Measurements from ENCODE around the gene FOXS1.
A peak's percentile ranks its signal among the peaks of the same experiment; 100 is the strongest.

FOXS1 gene

DNA sequence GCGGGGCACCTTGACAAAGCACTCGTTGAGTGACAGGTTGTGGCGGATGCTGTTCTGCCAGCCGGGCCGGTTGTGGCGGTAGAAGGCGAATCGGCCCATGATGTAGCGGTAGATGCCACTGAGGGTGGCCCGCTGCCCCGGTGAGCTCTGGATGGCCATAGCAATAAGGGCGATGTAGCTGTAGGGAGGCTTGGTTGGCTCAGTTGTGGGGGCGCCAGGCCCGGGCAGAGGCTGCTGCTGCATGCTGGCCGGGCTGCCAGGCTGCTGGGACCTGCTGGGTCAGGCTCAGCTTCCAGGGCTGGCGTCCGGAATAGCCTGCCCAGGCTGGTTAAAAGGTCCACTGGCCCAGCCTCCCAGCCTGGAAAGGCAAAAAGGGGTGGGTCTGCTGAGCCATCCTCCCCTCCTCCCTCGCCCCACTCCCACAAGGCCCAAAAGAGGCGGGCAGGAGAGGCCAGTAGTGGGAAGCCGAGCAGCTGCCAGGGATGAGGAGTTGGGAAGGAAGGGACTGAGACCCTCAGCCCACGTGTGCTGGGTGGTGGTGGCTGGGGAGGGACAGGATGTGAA is at the start of gene FOXS1:
FOXS1 (minus strand) TSS at position 305 of the 564 bp plus-strand sequence; CDS start at position 243, 62 bp downstream.
- DNase-seq = peak in 1 of 2 experiments; percentile 17

DNA sequence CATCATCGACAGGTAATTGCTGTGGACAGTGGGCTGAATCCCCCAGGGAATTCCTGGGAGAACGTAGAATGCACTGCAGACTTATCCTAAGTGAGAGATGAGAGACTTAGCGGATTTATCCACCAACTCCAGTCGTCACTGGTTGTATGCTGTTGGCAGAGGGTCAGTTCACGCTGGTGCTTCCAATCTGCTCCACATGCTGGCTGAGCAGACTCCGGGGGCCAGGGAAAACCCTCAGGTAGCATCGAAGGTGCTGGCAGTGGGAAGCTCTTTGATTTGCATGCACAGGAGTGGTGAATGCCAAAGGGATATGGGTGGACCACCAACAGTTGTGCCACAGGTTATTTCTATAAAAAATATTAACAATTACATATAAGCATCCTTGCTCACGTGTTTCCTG is 45.2 kb upstream of the FOXS1 start:
- no peak for DNase-seq

- no peak for DNase-seq
These were observed 38.4 kb upstream of the FOXS1 start for GRCh38 chr20:31883829-31884228.

GRCh38 chr20:31881945-31882344 is 36.5 kb upstream of the FOXS1 start:
- no peak for DNase-seq

DNA sequence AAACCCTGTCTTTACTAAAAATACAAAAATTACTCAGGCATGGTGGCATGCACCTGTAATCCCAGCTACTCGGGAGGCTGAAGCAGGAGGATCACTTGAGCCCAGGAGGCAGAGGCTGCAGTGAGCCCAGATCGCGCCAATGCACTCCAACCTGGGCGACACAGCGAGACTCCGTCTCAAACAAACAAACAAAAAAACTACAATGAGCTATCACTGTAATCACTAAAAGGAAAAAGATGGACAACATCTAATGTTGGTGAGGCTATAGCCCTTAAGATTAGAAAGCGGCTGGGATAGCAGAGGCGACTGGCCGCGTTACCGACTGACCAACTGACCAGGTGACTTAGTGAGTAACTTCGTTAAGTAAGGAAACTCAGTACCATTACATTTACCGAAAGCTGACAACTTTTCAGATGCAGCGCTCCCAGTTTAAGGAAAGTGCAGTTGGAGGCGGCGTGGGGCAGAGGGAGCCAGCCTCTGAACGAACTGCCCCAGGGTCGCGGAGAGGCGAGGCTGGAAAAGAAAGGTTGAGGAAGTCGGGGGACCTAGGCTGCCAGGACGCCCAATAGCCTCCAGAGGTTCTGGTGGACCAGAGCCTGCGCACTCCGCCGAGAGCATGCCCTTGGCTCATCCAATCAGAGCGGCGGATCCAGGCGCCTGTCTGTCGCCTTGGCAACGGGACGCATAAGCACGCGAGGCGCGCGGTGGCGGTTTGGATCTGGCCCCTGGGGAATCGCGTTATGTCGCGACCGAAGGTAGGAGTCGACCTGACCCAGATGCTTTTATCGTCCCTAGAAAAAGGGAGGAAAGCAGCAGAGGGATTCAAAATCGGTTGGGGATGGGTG is 34.0 kb upstream of the FOXS1 start:
- DNase-seq = peak; percentile 94 to 96

GRCh38 chr20:31877684-31878083 is 32.3 kb upstream of the FOXS1 start:
- no peak for DNase-seq

DNA sequence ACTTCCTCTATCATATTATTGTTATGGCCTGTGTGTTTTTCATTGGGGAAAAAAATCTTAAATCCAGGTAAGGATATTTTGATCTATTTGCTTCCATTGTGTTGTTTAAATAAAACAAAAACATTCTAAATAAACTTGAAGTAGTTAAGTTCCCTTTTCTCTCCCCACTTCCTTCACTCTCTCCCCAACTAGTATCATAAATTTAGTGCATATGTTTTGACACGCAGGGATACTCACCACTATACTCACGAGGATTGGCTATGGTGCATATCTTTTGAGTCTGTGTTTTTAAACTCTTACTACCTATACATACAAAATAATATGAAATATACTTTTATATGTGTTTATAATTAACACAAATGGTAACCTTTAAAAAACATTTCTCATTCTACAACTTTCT is 30.3 kb upstream of the FOXS1 start:
- no peak for DNase-seq

DNA sequence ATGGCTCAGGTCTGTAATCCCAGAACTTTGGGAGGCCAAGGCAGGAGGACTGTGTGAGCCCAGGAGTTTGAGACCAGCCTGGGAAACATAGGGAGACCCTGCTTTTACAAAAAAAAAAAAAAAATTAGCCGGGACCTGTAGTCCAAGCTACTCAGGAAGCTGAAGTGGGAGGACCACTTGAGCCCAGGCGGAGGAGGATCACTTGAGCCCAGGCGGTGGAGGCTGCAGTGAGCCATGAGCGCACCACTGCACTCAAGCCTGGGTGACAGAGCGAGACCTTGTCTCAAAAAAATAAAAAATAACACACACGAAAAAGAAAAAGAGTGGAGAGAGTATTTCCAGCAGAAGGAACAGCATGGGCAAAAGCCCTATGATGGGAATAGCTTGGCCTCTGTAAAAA is 27.0 kb upstream of the FOXS1 start:
- DNase-seq = no peak

- DNase-seq = no peak
These were observed 26.2 kb upstream of the FOXS1 start for GRCh38 chr20:31871618-31871954.

DNA sequence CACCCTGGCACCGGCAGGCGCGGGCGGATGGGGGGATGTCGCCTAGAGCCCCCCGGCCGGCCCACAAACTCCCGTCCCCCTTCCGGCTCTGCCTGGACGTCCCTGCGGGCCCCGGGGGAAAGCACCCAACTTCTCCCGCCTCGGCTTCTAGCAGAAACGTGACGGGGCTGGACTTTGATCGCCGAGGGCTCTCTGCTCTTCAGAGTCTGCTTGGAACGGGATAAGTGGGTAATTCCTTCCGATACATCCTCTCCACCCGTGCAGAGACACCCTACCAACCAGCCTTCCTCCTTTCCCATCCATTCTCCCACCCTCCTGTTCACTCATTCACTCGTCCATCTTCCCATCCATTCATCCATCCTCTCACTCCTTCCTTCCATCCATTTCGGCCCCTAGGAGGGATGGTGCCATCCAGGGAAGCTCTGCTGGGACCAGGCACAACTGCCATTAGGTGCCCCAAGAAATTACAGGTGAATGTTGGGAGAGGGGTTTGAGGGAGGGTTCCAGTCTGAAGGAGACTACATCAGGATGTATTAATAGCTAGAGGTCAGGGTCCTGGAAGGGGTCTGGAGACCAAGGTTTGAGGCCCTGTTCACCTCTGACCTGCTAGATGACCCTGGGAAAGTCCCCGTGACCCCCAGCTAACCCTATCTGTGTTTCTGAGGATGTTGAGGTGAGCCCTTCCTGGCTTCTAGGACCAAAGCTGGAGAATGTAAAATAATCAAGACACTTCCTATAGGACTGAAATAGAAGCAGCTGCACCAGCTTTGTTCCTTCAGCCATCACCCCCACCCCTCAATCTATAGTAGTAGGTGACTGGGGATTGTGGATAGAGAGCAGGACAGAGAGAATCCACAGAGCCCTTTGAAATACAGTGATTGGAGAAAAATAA is 25.6 kb upstream of the FOXS1 start:
- DNase-seq = no peak

- no peak for DNase-seq
These were observed 24.7 kb upstream of the FOXS1 start, which contains the start of the genes DUSP15 and TTLL9 for GRCh38 chr20:31869942-31870725. DUSP15 (minus strand) TSS chr20:31870527; CDS start chr20:31870337, 190 bp downstream. TTLL9 (plus strand) TSS chr20:31870634; CDS start chr20:31871127, 493 bp downstream.

GRCh38 chr20:31869673-31869941 is 24.2 kb upstream of the FOXS1 start:
- no peak for DNase-seq

- no peak for DNase-seq
These were observed 23.7 kb upstream of the FOXS1 start for GRCh38 chr20:31868853-31869672.

GRCh38 chr20:31866221-31866620 is 20.8 kb upstream of the FOXS1 start:
- DNase-seq = no peak

GRCh38 chr20:31864521-31865400 is 19.4 kb upstream of the FOXS1 start:
- no peak for DNase-seq

GRCh38 chr20:31863296-31864085 is 18.1 kb upstream of the FOXS1 start:
- no peak for DNase-seq

GRCh38 chr20:31862506-31862905 is 17.1 kb upstream of the FOXS1 start:
- DNase-seq = no peak

GRCh38 chr20:31862157-31862470 is 16.7 kb upstream of the FOXS1 start:
- DNase-seq = no peak

DNA sequence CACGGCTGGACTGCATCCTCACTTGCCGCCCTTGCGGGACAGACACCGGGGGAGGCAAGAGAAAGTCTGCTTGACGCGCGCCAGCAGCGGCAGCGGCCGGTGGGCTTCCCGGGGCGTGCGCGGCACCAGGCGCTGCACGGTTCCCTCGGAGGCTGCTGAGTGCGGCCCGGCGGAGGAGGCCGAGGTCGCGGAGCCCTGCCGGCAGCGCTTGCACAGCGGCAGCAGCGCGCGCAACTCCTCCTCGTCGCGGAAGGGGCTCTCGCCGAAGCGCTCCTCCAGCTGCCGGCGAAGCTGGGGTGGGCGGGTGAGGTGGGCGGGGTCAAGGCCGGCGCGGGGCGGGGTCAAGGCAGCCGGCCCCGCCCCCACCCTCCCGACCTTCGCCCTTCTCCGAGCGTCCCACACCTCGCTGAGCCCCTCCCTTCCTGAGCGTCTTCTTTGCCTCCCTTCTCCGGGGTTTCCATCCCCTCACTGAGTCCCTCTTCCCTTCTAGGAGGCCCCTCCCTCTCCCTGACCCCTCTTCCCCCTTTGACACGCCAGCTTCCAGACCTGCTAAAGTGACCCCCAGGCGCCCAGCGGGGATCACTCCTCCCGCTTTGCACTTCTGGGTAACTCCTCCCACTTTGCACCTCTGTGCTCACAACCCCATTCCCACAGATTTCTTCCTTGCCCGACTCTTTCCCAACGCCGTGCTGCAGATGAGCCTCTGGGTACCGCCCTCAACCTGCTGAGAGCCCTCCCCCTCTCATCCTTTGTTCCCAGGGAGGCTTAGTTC is 16.2 kb upstream of the FOXS1 start:
- peak; percentile 55 to 78 for DNase-seq

- no peak for DNase-seq
These were observed 15.7 kb upstream of the FOXS1 start for GRCh38 chr20:31861135-31861384.
